Thyroid gland (tissue), 4 donors: Measurements from ENCODE around the gene SCART1.

Source experiments
- CTCF ChIP-seq, 6 experiments: fragments of 200-600 bp in 3 of 6; fragments of 450-650 bp in 3 of 6; sonication (generic) in 3 of 6; IDR thresholded peaks; one replicate each; pipeline ENCODE4 v1.5.1; 2016 to 2019; ENCODE audit warnings: antibody characterized with exemption in 6 of 6, mild to moderate bottlenecking in 2 of 6, inconsistent platforms in 1 of 6, moderate library complexity in 1 of 6
- POLR2A ChIP-seq, 2 donors: fragments of 450-650 bp; IDR thresholded peaks; one replicate each; pipeline ENCODE4 v1.6.1; 2017; ENCODE audit warnings: antibody characterized with exemption in 2 of 2, mild to moderate bottlenecking in 2 of 2, moderate library complexity in 1 of 2

DNA sequence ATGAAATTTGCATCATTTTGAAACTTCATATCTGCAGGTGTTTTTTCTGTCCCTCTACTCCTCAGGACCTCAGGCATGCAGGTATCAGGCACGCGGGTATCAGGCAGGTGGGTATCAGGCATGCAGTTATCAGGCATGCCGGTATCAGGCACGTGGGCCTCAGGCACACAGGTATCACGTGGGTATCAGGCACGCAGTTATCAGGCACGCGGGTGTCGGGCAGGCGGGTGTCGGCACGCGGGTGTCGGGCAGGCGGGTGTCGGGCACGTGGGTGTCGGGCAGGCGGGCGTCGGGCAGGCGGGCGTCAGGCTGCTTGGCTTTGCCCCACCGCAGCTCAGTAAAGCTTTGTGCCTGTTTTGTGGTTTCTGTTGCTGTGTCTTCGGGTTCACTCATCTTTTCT, 38.0 kb upstream of the SCART1 start:
- TF ChIP-seq CTCF (IDR thresholded peaks at IDR 0.05) = no peak
- TF ChIP-seq POLR2A (IDR thresholded peaks at IDR 0.05) = no peak
